Kidney (tissue), 14 donors: Measurements from ENCODE around the gene ARSJ. TPM values are rescaled to one million over a fixed set of nuclear protein-coding genes. Genes with fewer than 3 reads are reported as not detected.

ENCODE experiments used
- DNase-seq, 5 donors: peaks; one replicate each; pipeline ENCODE4 v3.0.0-alpha.2; 2013 to 2020
- FAIRE-seq: peaks from 2 replicates; lab custom pipeline; 2012; peaks lifted over from hg19 to GRCh38; lab: Jason Lieb, UNC
- H3K27ac ChIP-seq, 2 donors: one replicate each; pipeline ENCODE4 v1.7.0; 2013; ENCODE audit warnings: low read depth in 2 of 2, low read length in 2 of 2, inconsistent platforms in 1 of 2
- H3K27me3 ChIP-seq: one replicate; pipeline ENCODE4 v1.7.1; 2013; ENCODE audit warnings: low read length, inconsistent platforms; ENCODE audit not compliant: control insufficient read depth, insufficient read depth
- H3K36me3 ChIP-seq, 3 donors: one replicate each; pipeline versions ENCODE4 v1.7.0 to v1.7.1; 2013; ENCODE audit warnings: low read length in 3 of 3, control low read depth in 1 of 3, inconsistent platforms in 1 of 3; ENCODE audit not compliant: insufficient read depth in 3 of 3, control insufficient read depth in 2 of 3
- H3K4me1 ChIP-seq, 3 donors: one replicate each; pipeline versions ENCODE4 v1.7.0 to v1.7.1; 2013; ENCODE audit warnings: low read length in 3 of 3, inconsistent platforms in 1 of 3, low read depth in 1 of 3; ENCODE audit not compliant: control insufficient read depth in 2 of 3, insufficient read depth in 2 of 3
- H3K4me3 ChIP-seq, 3 donors: one replicate each; pipeline versions ENCODE4 v1.7.0 to v1.8.1; 2013; ENCODE audit warnings: low read length in 3 of 3, control low read depth in 1 of 3, inconsistent platforms in 1 of 3
- H3K9ac ChIP-seq, 3 donors: one replicate each; pipeline versions ENCODE4 v1.7.0 to v1.7.1; 2013; ENCODE audit warnings: low read length in 3 of 3, control low read depth in 1 of 3, inconsistent platforms in 1 of 3
- H3K9me3 ChIP-seq, 3 donors: one replicate each; pipeline versions ENCODE4 v1.7.0 to v1.7.1; 2013; ENCODE audit warnings: low read length in 3 of 3, control low read depth in 1 of 3, inconsistent platforms in 1 of 3; ENCODE audit not compliant: control insufficient read depth in 2 of 3, insufficient read depth in 1 of 3
- intact Hi-C: fragments of 100-400 bp; cut with DNase I; formaldehyde crosslinking; loops from one replicate; pipeline ENCODE4 v1.11.1; 2022
- polyA plus RNA-seq: library from polyadenylated mRNA; stranded (reverse); fragments of 350-450 nt; fragmentation: Illumina TruSeq; extraction: RNeasy Lipid Tissue Mini Kit (QIAGEN cat#74804); gene quantifications from one replicate; pipeline ENCODE4 v1.2.3, GENCODE V29; 2014; ENCODE audit warnings: low read depth, low replicate concordance; ENCODE audit not compliant: insufficient read depth
- total RNA-seq: library from RNA; stranded (reverse); fragmentation: NEBNext Ultra II Directional; extraction: Animal tissue kit (Norgen Biotek cat#: 25700); gene quantifications from one replicate; pipeline ENCODE4 v1.2.1, GENCODE V29; 2021
- TF ChIP-seq, protein P1 (sequence below): IDR thresholded peaks from 3 replicates; pipeline ENCODE4 v1.5.1; 2012; ENCODE audit warnings: mild to moderate bottlenecking, moderate library complexity, borderline replicate concordance; ENCODE audit not compliant: insufficient read depth; ENCODE audit errors: extremely low read depth
- donor health status: control.
- donor health status: control.
- donor health status: control.
- donor health status: control.
- donor health status: control.
- donor health status: DM: yes; HTN: yes; CAD: no.
- donor health status: Normal renal cell carcinoma (clear cell type).

ARSJ gene
- total and polyA plus RNA-seq, 2 donors from 2014 or later: 3.6 to 16.7 TPM

DNA sequence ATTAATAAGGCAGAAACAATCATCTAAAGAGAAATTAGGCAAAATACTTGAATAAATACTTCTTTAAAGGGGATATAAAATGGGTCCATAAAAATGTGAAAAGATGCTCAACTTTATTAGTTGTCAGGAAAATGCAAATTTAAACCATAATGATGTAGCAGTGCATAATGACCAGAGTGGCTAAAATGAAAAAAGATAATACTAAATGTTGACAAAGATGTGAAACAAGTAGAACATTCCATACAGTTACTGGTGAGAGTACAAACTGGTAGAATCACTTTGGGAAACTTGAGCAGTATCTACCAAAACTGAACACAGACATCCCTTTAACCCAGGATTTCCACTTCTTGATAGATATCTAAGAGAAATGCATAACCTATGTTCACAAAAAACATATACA is 5.0 kb downstream of the ARSJ start:
- Histone ChIP-seq H3K4me1 (no peaks in the 10 kb centered on the region), H3K4me3 (peak overlapping the region in 1 of 3 donors; percentile 38), H3K27ac (no peak overlapping the region), H3K36me3 (no peaks in the 10 kb centered on the region), H3K9me3 (no peaks in the 10 kb centered on the region), H3K9ac (no peak overlapping the region), H3K27me3 (no peaks in the 10 kb centered on the region)
- TF ChIP-seq, protein P1, sequence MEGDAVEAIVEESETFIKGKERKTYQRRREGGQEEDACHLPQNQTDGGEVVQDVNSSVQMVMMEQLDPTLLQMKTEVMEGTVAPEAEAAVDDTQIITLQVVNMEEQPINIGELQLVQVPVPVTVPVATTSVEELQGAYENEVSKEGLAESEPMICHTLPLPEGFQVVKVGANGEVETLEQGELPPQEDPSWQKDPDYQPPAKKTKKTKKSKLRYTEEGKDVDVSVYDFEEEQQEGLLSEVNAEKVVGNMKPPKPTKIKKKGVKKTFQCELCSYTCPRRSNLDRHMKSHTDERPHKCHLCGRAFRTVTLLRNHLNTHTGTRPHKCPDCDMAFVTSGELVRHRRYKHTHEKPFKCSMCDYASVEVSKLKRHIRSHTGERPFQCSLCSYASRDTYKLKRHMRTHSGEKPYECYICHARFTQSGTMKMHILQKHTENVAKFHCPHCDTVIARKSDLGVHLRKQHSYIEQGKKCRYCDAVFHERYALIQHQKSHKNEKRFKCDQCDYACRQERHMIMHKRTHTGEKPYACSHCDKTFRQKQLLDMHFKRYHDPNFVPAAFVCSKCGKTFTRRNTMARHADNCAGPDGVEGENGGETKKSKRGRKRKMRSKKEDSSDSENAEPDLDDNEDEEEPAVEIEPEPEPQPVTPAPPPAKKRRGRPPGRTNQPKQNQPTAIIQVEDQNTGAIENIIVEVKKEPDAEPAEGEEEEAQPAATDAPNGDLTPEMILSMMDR: no peak
- DNase-seq: no peak
- intact Hi-C loops: no loop called here
- no peak for FAIRE-seq

DNA sequence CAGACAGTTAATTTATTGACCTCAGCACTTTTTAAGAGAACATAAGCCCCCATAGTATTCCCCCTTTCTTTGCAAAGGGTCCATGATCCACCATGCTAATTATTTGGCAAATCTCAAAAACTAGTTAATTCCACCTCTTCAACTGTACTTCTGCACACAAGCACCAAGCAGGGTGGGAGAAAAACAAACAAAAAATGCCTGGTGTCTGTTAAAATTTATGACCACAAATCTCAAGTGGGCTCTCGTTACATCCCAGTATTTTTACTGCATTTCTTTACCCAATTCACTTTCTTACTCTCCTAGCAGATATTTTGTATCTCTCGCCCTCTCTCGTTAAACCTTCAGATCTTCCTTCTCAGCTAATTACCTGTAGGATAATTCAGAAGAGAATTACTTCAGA is 6.1 kb downstream of the ARSJ start:
- no peak overlapping the region for H3K27ac ChIP-seq
- H3K36me3 ChIP-seq: no peaks in the 10 kb centered on the region
- no peak overlapping the region for H3K9ac ChIP-seq
- TF ChIP-seq, protein P1: no peak
- no peak for FAIRE-seq
- no peaks in the 10 kb centered on the region for H3K27me3 ChIP-seq
- H3K9me3 ChIP-seq: no peaks in the 10 kb centered on the region
- intact Hi-C loops: no loop called here
- peaks cover 0 to under 1% (median 0%) of the 10 kb centered on the region in 3 donors for H3K4me1 ChIP-seq
- DNase-seq: peak in 2 of 5 donors; percentile 43 to 48
- H3K4me3 ChIP-seq: no peak overlapping the region

DNA sequence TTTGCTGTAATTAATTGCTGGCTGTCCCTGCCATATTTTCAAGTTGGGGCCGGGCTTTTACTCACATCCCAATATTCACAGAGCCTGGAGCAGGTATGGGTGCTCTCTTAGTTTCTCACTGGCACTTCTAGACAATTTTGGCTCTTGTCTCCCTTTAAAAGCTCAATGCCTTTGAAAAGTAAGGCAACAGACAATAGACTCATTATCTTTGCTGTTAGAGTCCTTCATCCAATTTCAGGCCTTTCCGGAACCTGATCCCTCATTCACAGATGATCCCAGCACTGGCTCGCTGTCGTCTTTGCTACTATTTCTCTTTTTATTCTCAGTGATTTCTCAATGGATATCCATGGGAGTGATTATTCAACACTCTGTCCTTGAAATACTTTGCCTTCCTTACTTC is 6.7 kb downstream of the ARSJ start:
- TF ChIP-seq, protein P1: no peak
- H3K4me3 ChIP-seq: no peak overlapping the region
- H3K36me3 ChIP-seq: no peaks in the 10 kb centered on the region
- no peaks in the 10 kb centered on the region for H3K9me3 ChIP-seq
- intact Hi-C loops: no loop called here
- H3K4me1 ChIP-seq: peaks cover 0 to 2% (median 0%) of the 10 kb centered on the region in 3 donors
- H3K9ac ChIP-seq: no peak overlapping the region
- FAIRE-seq: no peak
- H3K27me3 ChIP-seq: no peaks in the 10 kb centered on the region
- H3K27ac ChIP-seq: no peak overlapping the region
- DNase-seq: no peak

DNA sequence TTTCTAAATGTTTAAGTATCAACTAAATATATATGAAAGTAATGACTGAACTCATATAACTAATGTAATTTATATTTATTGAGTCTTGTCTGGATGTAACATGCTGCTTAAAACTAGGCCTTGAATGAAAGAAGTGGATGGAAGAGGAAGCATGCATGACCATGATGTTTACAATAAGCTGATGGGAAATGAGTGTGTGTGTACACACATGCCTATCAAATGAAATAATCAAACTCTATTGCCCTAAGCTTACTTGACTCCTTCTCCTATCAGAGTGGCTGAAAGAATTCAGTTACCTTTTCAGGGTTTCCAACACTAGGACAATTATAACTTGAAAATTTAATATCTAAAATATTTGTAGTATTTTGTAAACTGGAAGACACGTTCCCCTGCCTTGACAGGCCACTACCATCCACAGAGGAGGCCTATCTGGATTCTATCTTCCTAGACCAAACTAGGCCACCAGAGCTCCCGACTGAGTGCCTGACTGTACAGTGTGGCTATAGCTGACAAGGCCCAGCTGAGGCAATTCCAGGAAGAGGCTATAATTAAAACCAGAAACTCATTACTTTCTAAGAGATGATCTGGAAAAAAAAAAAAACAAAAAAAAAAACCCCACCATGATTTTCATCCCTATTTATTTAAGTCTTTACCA is 7.6 kb downstream of the ARSJ start:
- TF ChIP-seq, protein P1: no peak
- H3K9ac ChIP-seq: no peak overlapping the region
- FAIRE-seq (no peak), DNase-seq (no peak)
- intact Hi-C loops: no loop called here
- no peaks in the 10 kb centered on the region for H3K36me3 ChIP-seq
- no peak overlapping the region for H3K27ac ChIP-seq
- no peaks in the 10 kb centered on the region for H3K9me3 ChIP-seq
- no peaks in the 10 kb centered on the region for H3K27me3 ChIP-seq
- peaks cover 0 to 2% (median 0%) of the 10 kb centered on the region in 3 donors for H3K4me1 ChIP-seq
- H3K4me3 ChIP-seq: no peak overlapping the region
